B cell (primary cell): ENCODE results near the gene NR3C2.

ENCODE experiments used
- EZH2 ChIP-seq: IDR thresholded peaks from 2 replicates; pipeline ENCODE4 v1.6.1; 2012; ENCODE audit warnings: borderline replicate concordance, low read depth, mild to moderate bottlenecking, moderate library complexity, low read length; ENCODE audit not compliant: insufficient read depth, poor library complexity, severe bottlenecking
- TF ChIP-seq, protein P1 (sequence below): fragments of 200-600 bp; IDR thresholded peaks from one replicate; pipeline ENCODE4 v1.8.0; 2022; ENCODE audit warnings: antibody characterized with exemption, mild to moderate bottlenecking

DNA sequence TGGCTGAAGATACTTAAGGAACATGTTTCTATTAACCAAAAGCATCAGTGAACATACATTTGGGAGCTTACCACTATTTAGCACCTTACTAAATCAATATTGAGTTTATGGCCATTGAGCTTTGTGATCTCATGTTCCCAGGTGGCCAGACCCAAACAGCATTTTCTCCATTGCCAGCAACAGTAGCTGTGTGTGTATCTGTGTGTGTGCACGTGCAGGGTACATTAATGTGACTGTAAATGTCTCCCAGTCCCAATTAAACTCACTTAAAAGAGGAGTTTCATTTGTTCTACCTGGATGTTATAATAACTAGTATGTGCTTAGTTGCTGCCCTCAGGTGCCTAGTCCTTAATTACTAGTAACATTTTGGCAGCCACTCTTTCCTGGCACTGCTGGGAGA is 282.4 kb downstream of the NR3C2 start:
- no peak for TF ChIP-seq EZH2
- TF ChIP-seq, protein P1, sequence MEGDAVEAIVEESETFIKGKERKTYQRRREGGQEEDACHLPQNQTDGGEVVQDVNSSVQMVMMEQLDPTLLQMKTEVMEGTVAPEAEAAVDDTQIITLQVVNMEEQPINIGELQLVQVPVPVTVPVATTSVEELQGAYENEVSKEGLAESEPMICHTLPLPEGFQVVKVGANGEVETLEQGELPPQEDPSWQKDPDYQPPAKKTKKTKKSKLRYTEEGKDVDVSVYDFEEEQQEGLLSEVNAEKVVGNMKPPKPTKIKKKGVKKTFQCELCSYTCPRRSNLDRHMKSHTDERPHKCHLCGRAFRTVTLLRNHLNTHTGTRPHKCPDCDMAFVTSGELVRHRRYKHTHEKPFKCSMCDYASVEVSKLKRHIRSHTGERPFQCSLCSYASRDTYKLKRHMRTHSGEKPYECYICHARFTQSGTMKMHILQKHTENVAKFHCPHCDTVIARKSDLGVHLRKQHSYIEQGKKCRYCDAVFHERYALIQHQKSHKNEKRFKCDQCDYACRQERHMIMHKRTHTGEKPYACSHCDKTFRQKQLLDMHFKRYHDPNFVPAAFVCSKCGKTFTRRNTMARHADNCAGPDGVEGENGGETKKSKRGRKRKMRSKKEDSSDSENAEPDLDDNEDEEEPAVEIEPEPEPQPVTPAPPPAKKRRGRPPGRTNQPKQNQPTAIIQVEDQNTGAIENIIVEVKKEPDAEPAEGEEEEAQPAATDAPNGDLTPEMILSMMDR = no peak
